ENCODE data around the gene NKIRAS1.
A peak's percentile ranks its signal among the peaks of the same experiment; 100 is the strongest.
"Not testable (repeated sequence)": the region's sequence is repeated elsewhere in the genome, so short reads cannot be mapped to it uniquely, and the experiment has no call there.

NKIRAS1 gene

GRCh38 chr3:23940775-23941174 lies 24.0 kb upstream of the NKIRAS1 start:
- DNase-seq (ENCODE audit: low read depth), result no peak

- DNase-seq (ENCODE audit: low read depth), result no peak
These were observed 21.9 kb upstream of the NKIRAS1 start for GRCh38 chr3:23938688-23939087.

- DNase-seq (ENCODE audit: low read depth), result no peak
These were observed 20.5 kb upstream of the NKIRAS1 start for GRCh38 chr3:23937296-23937695.

- DNase-seq (ENCODE audit: low read depth), result no peak
These were observed 17.5 kb upstream of the NKIRAS1 start for GRCh38 chr3:23934253-23934652.

GRCh38 chr3:23932571-23932970 lies 15.8 kb upstream of the NKIRAS1 start:
- no peak for DNase-seq (ENCODE audit: low read depth)

GRCh38 chr3:23931597-23931996 lies 14.8 kb upstream of the NKIRAS1 start:
- DNase-seq (ENCODE audit: low read depth), result no peak

GRCh38 chr3:23928524-23928923 lies 11.7 kb upstream of the NKIRAS1 start:
- DNase-seq (ENCODE audit: low read depth), result no peak

GRCh38 chr3:23926736-23927135 lies 9.9 kb upstream of the NKIRAS1 start:
- no peak for DNase-seq (ENCODE audit: low read depth)

- DNase-seq (ENCODE audit: low read depth), result no peak
These were observed 9.5 kb upstream of the NKIRAS1 start for GRCh38 chr3:23926246-23926645.

- no peak for DNase-seq (ENCODE audit: low read depth)
These were observed 7.0 kb upstream of the NKIRAS1 start for GRCh38 chr3:23923786-23924185.

- no peak for DNase-seq (ENCODE audit: low read depth)
These were observed 4.3 kb upstream of the NKIRAS1 start for GRCh38 chr3:23921052-23921511.

- no peak for DNase-seq (ENCODE audit: low read depth)
These were observed 3.4 kb upstream of the NKIRAS1 start for GRCh38 chr3:23920151-23920655.

GRCh38 chr3:23919628-23920027 lies 2.8 kb upstream of the NKIRAS1 start:
- no peak for DNase-seq (ENCODE audit: low read depth)

GRCh38 chr3:23918331-23918730 lies 1.5 kb upstream of the NKIRAS1 start:
- not testable (repeated sequence) for DNase-seq (ENCODE audit: low read depth)

GRCh38 chr3:23917679-23918303 lies 1.0 kb upstream of the NKIRAS1 start:
- not testable (repeated sequence) for DNase-seq (ENCODE audit: low read depth)

GRCh38 chr3:23916152-23916885 lies 471 bp downstream of the NKIRAS1 start:
- DNase-seq (ENCODE audit: low read depth), result peak; percentile 17

- peak; percentile 16 for DNase-seq (ENCODE audit: low read depth)
These were observed 1.2 kb downstream of the NKIRAS1 start for GRCh38 chr3:23915537-23916108.

GRCh38 chr3:23913873-23914743 lies 2.7 kb downstream of the NKIRAS1 start:
- no peak for DNase-seq (ENCODE audit: low read depth)

GRCh38 chr3:23913182-23913581 lies 3.6 kb downstream of the NKIRAS1 start:
- DNase-seq (ENCODE audit: low read depth), result no peak

GRCh38 chr3:23912335-23912734 lies 4.5 kb downstream of the NKIRAS1 start:
- not testable (repeated sequence) for DNase-seq (ENCODE audit: low read depth)

- no peak for DNase-seq (ENCODE audit: low read depth)
These were observed 5.4 kb downstream of the NKIRAS1 start for GRCh38 chr3:23911397-23911796.

GRCh38 chr3:23909341-23909740 lies 7.4 kb downstream of the NKIRAS1 start:
- DNase-seq (ENCODE audit: low read depth), result no peak
